HG03159 (cell line): ENCODE measurements around the gene RBP4.

ENCODE experiments used
- ATAC-seq: cut with Tn5 transposase; IDR thresholded peaks from one replicate; pipeline ENCODE4 v1.9.1; 2021; ENCODE audit warnings: mild to moderate bottlenecking, moderate library complexity; ENCODE audit not compliant: unreplicated experiment

RBP4 gene

DNA sequence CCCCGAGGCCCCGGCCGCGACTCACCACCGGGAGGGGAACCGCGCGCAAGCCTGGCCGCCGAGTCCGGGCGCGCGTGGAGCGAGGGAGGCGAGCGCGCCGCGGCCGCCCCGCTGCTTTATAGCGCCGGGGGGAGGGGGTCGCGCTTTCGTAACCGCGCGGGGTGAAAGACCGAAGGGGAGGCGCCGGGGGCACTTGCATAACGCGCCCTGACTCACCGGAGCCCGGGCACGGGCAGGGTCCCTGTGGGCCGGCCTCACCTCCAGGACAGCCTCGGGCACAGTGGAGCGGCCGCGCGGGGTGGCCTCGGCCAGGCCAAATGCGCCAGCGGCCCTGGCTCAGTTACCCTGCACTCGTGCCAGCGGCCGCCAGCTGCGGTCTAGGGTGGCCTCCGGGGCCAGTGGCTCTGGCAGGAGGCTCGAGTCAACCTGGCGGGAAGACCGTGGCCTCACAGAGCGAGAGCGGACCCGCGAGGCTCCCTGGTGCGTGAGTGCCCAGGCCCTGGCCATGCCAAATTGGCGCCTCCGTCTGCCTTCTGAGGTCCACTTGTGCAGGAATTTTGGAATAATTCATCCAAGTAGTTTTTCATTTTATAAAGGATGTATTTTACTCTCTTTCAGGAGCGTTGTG, at the start of gene RBP4:
Gene RBP4, minus strand, starts transcription at position 90 of the 628 bp plus-strand sequence. CDS start 207 bp downstream, outside the sequence.
- no peak for ATAC-seq

DNA sequence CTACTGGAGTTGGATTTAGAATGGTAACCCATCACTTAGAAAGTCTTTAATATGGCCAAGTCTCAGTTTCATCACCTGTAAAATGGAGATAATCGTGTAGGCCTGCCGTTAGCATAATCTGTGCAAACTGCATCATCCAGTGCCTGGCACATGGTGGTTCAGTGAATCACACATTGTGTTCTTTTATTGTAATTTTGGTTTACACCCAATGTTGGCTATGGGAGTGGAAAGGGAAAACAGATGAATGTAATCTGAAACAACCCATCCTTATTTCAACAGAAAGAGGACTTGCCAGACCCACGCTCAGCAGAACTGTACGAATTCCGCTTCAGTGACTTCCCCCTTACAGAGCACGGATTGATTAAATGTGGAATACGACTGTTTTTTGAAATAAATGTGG, 38.8 kb upstream of the RBP4 start:
- no peak for ATAC-seq

DNA sequence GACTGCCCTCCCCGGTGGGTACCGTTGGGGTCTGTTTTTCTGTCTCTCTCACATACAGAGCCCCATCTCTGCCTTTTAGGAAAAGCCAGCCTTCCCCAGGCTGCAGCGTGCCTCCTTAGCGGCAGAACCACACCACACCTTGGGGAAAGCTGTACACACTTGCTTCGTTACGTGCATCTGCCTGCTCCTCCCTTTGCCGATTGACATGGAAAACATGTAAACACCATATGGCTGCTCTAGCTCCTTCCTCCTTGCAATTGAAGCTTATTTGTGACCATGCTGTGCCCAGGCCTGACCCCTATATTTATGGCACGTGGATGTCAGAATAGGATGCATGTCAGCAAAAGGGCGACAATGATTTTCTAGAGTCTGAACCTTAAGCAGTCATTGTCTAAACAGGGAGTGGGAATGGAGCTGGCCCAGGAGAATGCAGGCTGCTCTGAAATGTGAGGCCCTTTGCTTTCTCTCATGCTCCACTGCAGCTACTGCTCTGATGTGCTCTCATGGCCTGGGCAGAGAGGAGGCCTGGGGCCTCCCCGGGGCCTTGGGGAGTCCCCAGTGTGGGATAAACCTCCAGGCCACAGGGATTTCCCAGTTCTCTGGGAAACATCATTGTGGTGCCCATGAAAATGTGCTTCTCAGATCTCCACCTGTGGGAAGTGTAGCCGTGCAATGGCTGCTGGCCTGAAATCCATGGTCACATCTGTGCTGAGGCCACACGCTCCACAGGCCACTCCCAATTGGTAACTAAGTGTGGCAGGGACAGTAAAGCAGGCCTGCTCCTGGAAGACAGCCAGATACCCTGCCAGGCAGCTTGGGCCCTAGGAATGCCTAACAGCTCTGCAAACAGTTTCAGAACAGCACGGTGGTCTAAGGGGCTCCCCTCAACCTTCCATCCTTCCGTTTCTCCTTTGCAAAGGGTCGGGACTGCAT, 29.9 kb upstream of the RBP4 start:
- no peak for ATAC-seq

DNA sequence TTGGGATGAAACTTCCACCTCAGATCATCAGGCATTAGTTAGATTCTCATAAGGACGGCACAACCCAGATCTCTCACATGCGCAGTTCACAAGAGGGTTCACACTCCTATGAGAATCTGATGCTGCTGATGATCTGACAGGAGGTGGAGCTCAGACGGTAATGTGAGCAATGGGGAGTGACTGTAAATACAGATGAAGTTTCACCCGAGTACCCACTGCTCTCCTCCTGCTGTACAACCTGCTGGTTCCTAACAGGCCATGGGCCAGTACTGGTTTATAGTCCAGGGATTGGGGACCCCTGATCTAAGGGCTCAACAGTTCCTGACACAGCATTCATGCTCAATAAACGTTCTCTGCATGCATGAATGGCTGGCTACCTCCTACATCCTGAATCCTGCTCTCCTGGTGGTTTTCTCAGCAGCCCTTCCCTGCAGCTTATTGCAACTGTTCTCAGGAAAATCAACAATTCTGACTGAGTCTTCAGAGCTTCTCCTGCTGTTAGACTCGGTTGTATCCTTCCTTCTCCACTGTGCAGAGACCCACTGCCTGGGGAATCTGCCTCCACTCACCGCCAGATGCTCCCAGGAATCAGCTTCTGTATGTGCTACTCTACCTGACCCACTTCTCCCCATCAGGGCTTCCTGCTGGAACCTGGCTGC, 28.7 kb upstream of the RBP4 start:
- ATAC-seq, result no peak

DNA sequence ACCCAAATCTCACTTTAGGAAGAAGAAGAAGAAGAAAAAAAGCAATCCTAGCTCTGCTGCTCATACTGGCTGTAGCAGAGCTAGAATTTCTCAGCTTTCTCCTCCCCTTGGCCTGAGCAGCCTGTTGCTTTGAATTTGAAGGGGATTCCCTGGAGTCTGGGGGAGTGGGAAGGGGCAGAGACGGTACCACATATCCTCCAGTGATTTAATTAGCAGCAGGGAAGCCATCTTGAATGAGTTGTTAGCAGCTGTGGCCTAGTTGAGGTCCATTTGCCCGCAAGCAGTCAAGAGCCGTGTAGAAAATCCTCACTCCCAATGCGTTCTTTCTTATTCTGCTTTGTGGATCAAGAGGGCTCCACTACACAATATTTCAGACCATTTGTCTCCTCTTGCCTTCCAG, 27.8 kb upstream of the RBP4 start:
- no peak for ATAC-seq

DNA sequence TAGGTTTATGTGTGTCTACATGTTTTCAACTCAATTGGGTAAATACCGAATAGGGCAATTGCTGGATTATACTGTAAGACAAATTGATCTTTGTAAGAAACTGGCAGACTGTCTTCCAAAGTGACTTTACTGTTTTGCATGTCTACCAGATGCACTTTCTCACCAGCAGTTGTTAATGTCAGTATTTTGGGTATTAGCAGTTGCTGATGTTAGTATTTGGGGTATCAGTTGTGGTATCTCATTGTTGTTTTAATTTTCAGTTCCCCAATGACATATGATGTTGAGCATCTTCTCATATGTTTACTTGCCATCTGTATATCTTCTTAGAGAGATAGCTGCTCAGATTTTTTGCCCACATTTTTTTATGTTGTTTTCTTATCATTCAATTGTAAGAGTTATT, 21.9 kb upstream of the RBP4 start:
- ATAC-seq, result no peak

DNA sequence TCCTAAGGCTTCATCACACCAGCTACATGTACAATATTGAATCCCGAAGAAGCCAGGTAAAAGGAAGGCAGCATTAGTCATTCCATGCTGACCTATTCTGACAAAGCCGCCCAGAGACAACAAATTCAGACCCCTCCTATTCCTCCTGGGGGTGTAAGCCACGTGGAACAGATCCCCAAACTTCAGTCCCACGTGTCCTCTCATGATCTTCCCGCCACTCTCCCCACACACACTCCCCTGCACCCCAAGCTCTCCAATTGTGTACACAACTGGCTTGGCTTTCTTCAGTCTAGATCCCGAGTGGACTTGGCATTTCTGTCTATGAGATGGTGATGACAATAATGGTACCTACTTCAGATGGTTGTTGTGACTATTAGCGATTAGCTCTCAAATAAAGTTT, 19.9 kb upstream of the RBP4 start:
- ATAC-seq, result no peak

DNA sequence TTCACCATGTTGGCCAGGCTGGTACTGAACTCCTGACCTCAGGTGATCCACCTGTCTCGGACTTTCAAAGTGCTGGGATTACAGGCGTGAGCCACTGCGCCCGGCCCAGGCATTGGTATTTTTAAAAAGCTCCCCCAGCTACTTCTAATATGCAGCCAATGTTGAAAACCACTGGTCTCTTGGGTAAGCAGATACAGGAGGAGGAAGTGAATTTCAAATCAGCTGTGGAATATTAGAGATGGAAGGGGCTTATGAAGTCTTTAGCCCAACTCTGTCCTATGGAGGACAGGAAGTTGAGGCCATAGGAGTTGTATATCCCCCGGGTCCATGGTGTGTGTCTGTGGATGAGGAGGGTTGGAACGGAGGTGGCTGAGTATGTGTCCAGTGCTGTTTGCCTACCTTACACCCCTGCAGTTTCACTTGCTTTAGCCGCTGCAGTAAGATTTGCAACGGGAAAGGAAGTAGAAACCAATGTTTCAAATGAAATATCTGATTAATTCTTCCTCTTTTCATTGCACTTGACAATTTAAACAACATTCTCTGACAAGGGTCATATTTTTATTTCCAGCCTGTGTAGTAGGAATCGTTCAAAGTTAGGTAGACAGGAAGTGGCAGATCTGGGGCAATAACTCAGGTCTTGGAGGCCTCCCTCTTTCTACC, 14.7 kb upstream of the RBP4 start:
- no peak for ATAC-seq

DNA sequence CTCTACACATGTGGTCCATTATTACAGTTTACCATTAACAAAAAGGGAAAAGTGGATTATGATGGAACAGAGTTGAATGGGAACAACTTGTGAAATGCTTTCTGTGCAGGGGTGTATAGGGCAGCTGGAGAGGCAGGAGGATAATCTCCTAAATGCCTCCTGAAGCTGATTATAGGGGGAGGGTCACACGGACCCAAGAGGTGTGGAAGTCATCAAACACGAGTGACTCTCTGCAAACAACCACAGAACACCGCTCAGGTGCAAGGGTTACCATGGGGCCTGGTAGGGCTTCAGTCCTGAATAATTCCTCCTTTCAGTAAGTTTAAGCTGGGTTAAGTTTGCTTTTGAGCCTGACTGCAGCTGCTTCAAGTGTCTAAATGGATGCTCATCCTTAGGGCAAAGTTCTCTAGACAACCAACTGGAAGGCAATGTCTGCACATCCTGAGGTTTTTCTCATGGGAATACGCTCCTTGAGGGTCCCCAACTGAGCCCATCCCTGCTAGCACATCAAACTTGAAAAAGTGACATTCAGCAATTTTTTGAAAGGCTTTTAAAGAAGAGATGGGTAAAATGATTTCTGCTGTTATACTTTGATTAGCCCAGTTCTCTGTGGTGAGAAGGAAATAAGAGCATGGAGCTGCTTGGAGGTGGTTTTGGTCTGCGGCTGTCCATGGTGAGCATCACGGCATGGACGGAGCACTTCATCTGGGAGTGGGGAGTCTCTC, 13.2 kb upstream of the RBP4 start:
- ATAC-seq, result no peak

DNA sequence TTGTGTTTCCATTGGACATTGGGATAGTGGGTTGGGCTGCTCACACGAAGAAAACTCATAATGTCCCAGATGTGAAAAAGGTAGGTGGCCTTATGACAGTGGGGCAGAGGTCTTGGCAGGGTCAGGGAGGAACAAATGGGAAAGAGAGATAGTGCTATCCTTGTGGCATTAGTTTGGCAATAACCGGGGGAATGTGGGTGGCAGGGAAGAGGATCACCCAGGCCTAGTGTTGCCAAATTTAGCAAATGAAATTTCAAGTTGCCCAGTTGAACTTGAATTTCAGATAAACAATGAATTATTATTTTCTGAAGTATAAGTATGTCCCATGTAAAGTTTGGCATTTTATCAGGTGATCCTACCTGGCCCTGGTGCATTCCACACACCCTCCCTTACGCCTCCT, 12.1 kb upstream of the RBP4 start:
- no peak for ATAC-seq

DNA sequence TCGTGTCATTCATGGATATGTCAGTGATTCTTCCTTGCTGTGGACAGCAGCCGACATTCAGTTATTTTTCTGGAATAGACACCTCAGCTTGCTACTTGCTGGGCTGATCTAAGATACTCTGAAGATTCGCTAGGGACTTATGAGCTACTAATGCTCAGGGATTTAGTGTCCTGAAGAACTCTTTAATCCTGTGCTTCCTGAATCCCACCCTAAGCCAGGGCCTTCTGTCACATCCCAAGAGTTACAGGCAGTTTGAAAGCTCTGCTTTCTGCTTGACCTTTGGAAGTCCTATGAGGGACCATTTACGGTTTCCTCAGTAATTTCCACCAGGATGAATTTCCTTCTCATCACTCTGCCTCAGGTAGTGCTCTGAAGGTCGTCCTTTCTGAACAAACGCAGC, 11.3 kb upstream of the RBP4 start, which contains the start of gene PDE6C:
Gene PDE6C, plus strand, starts transcription at position 227 of the 400 bp plus-strand sequence. CDS start 189 bp downstream, outside the sequence.
- ATAC-seq, result no peak

DNA sequence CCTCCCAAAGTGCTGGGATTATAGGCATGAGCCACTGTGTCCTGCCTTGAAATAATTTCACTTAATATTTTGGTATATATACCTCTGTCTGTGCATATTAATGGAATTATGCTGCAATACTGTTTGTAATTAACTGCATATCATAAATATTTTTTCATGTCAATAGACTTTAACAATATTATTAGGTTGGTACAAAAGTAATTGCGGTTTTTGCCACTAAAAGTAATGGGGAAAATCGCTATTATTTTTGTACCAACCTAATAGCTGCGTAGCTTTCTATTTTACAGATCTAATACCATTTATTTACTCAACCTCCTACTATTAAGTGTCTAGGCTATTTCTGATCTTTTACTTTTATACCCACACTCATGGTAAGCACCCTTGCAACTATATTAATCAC, 7.4 kb upstream of the RBP4 start:
- no peak for ATAC-seq

DNA sequence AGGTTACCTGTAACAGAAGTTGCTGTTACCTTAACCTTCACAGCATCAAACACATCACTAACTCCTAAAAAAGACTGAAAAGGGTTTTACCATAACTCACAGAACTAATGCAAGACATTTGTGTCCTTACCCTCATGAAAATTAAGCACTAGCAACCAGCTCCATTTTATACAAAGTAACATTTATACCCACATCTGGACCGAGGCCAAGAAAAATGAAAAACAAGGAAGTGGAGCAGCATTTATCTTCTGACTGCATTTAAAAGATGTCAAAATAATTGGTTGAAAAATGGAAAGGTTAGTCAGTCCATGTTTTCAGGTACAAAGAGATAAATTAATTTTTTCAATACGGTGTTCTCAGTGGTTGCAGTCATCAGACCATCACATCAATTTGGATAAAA, 3.1 kb upstream of the RBP4 start:
- ATAC-seq, result no peak

DNA sequence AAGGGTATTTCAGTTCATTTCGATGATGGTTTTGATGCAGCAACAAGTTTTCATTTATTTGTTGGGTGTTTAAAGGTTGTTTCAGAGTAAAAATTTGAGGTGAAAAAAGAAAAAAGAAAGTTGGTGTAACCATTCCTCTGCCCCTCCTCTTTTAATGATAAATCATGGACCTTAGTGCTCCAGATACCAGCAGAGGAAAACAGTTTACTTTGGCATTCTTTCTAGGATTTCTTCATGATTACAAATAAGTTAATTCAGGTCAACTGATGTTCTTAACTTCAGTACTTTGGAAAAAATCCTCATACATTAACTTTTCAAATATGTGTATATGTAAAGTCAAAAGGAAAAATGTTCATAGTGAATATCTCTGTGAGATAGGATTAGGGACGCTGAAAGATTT, 2.0 kb upstream of the RBP4 start:
- ATAC-seq, result no peak

DNA sequence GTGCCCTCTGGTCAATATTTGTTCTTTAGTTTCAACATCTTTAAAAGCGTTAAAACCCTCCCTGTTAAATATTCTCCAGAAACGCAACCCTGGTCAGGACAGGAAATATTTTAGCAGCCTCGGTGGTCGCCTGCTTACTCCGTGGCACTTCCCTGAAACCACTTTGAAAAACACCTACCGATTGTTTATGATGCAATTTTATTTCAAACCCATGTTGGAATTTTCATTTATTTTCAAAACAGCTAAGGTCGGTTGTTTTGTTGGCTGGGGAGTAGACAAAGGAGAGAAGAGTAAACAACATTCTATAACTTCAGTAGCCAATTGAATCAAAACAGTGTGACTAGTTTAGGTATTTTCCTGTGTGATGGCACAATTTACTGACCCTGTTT, 733 bp upstream of the RBP4 start:
- ATAC-seq, result no peak

DNA sequence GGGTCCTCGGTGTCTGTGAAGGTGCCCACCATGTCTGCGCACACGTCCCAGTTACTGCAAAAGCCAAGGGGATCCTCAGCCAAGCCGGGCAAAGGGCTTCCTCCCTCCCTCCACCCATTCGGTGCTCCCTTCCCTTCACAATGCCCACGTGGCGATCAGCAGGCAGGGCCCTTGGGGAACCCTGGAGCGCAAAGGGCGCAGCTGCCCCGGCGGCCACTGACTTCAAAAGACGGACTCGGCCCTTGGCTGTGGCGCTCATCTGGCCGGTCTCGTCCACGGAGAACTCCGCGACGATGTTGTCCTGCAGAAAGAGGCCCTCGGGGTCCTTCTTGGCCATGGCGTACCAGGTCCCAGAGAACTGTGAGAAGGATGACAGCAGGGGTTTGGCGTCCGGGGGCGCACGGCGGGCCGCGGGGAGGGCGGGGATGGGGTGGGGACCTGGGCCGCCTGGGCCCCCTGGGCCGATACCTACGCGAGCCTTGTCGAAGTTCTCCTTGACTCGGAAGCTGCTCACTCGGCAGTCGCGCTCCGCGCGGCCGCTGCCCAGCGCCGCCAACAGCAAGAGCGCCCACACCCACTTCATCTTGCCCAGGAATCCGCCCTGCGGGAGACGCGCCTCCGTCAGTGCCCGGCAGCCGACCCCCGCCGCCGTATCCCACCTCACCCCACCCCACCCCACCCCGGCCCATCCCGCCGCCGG, 439 bp downstream of the RBP4 start:
- no peak for ATAC-seq

DNA sequence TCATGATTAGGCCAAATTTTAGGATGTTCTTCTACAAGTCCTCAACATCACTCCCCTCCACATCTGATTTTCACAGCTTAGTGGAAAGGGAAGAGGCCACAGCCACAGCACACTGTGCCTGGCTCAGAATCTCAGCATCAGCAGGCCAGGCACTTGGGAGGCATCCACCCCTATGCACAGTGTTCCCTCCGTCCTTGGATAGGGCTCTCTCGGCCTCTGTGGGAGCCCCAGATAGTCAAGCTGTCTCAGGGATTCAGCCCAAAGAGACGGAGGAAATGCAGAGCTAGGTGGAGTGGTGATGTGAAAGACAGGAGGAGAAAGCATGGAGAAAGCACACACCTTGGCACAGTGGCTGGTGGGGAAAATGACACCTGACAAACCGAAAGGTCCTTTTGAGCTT, 1.3 kb downstream of the RBP4 start:
- ATAC-seq, result no peak

DNA sequence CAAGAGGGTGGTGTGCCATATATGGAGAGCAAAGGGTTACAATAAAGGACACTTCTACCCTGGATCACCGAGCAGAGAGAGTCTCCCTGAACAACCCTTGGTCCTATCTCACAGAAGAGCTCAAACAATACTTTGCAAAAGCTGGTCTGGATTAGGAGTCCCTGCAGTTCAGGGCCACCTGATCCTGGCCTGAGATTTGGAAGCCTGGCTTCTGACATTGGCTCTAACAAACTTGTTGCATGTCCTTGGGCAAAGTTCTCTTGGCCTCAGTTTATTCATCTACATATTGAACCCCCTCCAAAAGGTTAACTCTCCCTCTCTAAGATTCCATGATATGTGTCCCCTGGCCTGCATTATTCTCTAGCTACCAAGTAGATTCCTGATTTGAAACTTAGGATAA, 1.7 kb downstream of the RBP4 start:
- no peak for ATAC-seq

DNA sequence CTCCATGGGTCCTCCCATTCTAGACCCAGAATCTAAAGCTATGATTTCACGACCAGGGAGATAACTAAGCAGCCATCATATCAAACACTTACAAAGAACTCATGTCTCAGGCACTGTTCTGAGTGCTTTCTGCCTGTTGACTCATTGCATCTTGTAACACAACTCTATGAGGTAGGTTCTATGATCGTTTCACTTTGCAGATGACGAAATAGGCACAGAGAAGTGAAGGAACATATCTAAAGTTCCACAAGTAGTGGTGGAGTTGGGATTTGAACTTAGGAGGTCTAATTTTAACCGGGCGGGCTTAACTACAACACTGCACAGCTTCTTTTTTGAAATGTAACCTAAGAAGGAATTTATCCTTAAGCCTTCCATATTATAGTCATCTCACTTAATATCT, 2.9 kb downstream of the RBP4 start:
- no peak for ATAC-seq

DNA sequence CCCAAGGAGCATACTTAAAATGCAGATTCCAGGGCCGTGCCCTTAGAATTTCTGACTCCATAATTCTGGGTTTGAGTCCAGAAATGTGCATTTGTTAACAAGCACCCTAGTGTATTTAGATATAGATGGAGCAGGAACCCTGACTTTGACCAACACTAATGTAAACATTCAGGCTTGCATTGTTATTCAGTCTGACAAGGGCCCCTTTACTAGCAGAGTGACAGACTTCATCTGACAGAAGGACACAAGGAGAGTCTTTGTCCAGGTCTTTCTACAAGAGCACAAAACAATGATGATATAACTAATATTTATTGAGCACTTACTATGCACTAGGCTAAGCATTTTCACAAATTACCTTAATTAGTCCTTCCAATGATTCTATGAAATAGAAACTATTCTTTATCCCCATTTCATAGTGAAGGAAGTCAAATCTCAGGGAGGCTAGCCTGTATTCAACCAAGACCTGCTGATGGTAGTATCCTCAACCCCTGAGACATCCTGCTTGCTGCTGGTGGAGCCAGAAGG, 3.9 kb downstream of the RBP4 start:
- ATAC-seq, result no peak
